GM19438 (cell line): ENCODE measurements around the gene DDX19B.
"Not testable (repeated sequence)": the region's sequence is repeated elsewhere in the genome, so short reads cannot be mapped to it uniquely, and the experiment has no call there.

ENCODE experiments used
- ATAC-seq: cut with Tn5 transposase; IDR thresholded peaks from one replicate; pipeline ENCODE4 v1.9.1; 2021; ENCODE audit warnings: low read depth; ENCODE audit not compliant: unreplicated experiment

The DDX19B gene

GRCh38 chr16:70345840-70346239, 46.9 kb downstream of the DDX19B start:
- no peak for ATAC-seq

- ATAC-seq, result no peak
Measured at GRCh38 chr16:70348991-70349390, 50.0 kb downstream of the DDX19B start.

DNA sequence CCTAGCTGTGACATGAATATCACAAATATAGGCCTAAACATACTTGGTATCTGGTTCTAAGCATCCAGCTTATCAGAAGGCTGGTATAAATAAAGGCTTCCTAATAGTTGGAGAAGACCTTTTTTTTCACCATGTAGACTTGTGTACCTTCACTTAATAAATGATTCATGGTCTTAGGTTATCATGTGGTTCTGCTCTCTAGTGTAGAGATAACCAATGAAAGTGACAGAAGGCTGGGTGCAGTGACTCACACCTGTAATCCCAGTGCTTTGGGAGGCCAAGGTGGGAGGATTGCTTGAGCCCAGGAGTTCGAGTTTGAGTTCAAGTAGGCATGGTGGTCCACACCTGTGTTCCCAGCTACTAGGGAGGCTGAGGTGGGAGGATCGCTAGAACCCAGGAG, 50.8 kb downstream of the DDX19B start:
- no peak for ATAC-seq

GRCh38 chr16:70359552-70359951, 60.6 kb downstream of the DDX19B start:
- ATAC-seq, result no peak

- ATAC-seq, result no peak
Measured at GRCh38 chr16:70364399-70364798, 65.4 kb downstream of the DDX19B start.

DNA sequence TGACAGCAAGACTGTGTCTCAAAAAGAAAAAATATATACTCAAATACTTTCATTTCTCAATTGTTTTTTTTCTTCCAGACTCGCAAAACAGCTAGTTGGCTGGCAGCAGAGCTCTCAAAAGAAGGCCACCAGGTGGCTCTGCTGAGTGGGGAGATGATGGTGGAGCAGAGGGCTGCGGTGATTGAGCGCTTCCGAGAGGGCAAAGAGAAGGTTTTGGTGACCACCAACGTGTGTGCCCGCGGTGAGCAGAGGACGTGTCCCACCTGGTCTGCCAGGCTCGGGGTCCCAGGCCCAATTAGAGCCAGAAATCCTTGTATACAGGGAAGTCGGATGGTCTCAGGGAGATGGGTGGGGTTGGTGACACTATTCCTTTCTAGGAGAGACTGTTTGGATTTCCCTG, 71.2 kb downstream of the DDX19B start:
- ATAC-seq, result not testable (repeated sequence)

GRCh38 chr16:70370924-70371323, 71.9 kb downstream of the DDX19B start:
- no peak for ATAC-seq

GRCh38 chr16:70372921-70373728, 74.1 kb downstream of the DDX19B start:
- ATAC-seq, result no peak

- ATAC-seq, result no peak
Measured at GRCh38 chr16:70374213-70374612, 75.2 kb downstream of the DDX19B start.

- no peak for ATAC-seq
Measured at GRCh38 chr16:70375636-70376611, 76.9 kb downstream of the DDX19B start.

GRCh38 chr16:70377782-70378181, 78.8 kb downstream of the DDX19B start:
- no peak for ATAC-seq

DNA sequence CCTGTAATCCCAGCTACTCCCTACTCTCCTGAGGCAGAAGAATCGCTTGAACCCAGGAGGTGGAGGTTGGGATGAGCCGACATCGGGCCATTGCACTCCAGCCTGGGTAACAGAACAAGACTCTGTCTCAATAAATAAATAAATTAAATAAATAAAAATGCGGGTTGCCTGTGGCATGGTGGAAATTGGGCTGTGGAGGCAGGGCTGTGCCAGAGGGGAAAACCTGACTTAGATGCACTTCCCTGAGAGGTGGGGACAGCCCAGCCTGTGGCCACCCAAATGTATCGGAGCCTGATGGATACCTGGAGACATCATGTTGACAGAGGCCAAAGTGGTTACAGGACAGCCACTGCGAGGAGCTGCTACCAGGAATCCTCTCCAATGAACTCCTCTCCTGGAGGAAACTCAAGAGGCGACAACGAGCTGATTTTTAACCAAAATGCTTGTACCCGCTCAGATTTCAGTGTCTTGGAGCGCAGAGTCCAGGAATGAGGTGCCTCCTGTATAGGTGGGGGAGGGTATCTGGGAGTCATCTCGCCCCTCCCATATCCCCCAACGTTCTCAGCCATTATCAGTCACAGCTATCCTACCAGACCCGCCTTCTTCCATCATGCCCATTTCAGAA, 80.0 kb downstream of the DDX19B start:
- ATAC-seq, result no peak

DNA sequence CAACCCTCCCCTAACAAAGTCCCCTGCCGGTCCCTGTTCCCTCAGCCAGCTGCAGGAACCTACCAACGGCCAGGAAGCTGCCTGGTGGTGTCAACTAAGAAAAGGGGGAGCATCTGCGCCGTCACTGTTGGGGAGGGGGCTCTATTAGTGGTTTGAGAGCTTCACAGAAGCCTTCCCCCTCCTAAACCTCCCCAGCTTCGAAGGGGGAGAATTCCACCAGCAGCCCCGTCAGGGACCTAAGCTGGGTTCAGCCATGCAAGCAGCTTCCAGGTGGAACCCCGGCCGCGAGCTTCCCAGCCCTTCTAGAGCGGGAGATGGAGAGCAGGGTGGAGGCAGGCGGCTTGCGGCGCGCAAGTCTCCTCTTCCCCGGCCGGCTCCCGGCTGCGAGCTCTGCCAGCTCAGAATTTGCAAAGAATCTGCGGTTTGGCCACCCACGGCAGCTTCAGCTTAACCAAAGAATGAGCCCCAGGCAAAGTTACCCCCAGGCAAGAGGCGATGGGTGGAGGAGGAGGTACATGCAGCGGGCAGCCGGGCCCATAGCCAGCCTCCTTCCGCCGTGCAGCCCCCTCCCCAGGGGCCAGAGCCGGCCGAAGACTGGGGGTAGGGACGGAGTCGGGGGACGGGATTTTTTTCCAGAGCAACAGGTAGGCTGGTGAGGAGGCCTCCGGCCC, 81.4 kb downstream of the DDX19B start:
- peak; percentile 10 for ATAC-seq

DNA sequence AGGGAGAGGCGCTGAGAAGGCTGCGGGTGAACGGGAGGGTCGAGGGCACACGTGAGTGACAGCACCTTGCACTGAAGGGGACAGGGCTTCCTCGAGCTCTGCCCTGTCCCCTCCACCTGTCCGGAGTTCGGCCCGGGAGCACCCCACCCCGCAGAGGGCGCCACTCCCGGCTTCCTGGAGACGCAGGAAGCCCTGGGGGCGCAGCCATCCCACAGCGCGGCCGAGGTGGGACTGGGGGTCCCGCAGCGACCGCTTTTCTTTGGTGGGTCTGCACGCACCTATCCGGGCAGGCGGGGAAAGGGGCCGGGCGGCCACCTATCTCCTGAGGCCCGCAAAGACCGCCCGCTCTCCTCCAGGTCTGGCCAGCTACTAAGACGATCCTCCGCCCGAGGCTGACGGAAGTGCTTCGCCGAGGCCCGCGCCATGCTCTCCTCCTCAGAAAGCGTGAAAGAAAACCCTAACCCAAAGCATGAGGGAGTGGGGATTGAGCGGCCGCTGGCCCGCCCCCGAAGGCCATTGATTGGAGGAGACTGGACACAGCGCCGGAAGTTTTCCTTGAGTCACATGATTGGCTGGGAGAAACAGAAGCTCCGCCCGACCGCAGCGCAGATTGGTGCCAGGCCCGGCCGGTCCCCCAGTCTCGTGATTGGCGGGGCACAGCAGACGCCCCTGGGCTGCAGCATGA, 82.1 kb downstream of the DDX19B start:
- ATAC-seq, result peak; percentile 83

GRCh38 chr16:70381604-70382342, 82.8 kb downstream of the DDX19B start:
- peak; percentile 11 for ATAC-seq

GRCh38 chr16:70383421-70383960, 84.5 kb downstream of the DDX19B start:
- no peak for ATAC-seq
